T-helper 1 cell treated with Interleukin-12 subunit alpha and Interleukin-12 subunit beta and Interleukin-4 antibody, amounts not matched to agents 30 μg/mL and 1 μg/mL, for 36 hours (primary cell): ENCODE data around the gene C16orf87.

Source experiments
- H3K27ac Mint-ChIP-seq: one replicate; pipeline ENCODE4 v1.8.0; 2021; ENCODE audit warnings: mild to moderate bottlenecking, mixed read lengths
- H3K27me3 Mint-ChIP-seq: one replicate; pipeline ENCODE4 v1.8.0; 2021; ENCODE audit warnings: low read depth, mixed read lengths
- H3K36me3 Mint-ChIP-seq: one replicate; pipeline ENCODE4 v1.8.0; 2021; ENCODE audit warnings: low read depth, mixed read lengths
- H3K4me1 Mint-ChIP-seq: one replicate; pipeline ENCODE4 v1.8.0; 2021; ENCODE audit warnings: low read depth, mixed read lengths
- H3K4me3 Mint-ChIP-seq: one replicate; pipeline ENCODE4 v1.8.0; 2021; ENCODE audit warnings: mild to moderate bottlenecking, moderate library complexity, mixed read lengths
- H3K9me3 Mint-ChIP-seq: one replicate; pipeline ENCODE4 v1.8.0; 2021; ENCODE audit warnings: mixed read lengths

Gene C16orf87

GRCh38 chr16:46768809-46769208 is 62.2 kb downstream of the C16orf87 start:
- Mint-ChIP-seq H3K36me3 (no peaks in the 10 kb centered on the region), H3K4me3 (no peak overlapping the region), H3K9me3 (no peaks in the 10 kb centered on the region), H3K27me3 (peaks cover 7% of the 10 kb centered on the region), H3K27ac (no peak overlapping the region), H3K4me1 (peaks cover 2% of the 10 kb centered on the region)

- Mint-ChIP-seq H3K36me3 (no peaks in the 10 kb centered on the region), H3K27me3 (peaks cover 3% of the 10 kb centered on the region), H3K9me3 (no peaks in the 10 kb centered on the region)
Measured at GRCh38 chr16:46765050-46765449, 65.9 kb downstream of the C16orf87 start.

GRCh38 chr16:46763147-46763546 is 67.8 kb downstream of the C16orf87 start:
- Mint-ChIP-seq H3K27ac (no peak overlapping the region), H3K9me3 (no peaks in the 10 kb centered on the region), H3K4me3 (no peak overlapping the region), H3K4me1 (peaks cover 2% of the 10 kb centered on the region), H3K27me3 (peaks cover 3% of the 10 kb centered on the region), H3K36me3 (no peaks in the 10 kb centered on the region)

More at GRCh38 chr16:46765050-46765449, 65.9 kb downstream of the C16orf87 start:
- Mint-ChIP-seq H3K4me3 (no peak overlapping the region), H3K4me1 (peaks cover 2% of the 10 kb centered on the region), H3K27ac (no peak overlapping the region)

- Mint-ChIP-seq H3K36me3 (no peaks in the 10 kb centered on the region), H3K4me3 (no peak overlapping the region), H3K4me1 (peaks cover 2% of the 10 kb centered on the region), H3K27ac (no peak overlapping the region), H3K9me3 (no peaks in the 10 kb centered on the region), H3K27me3 (peaks cover 3% of the 10 kb centered on the region)
Measured at GRCh38 chr16:46762583-46762982, 68.4 kb downstream of the C16orf87 start.

- no peaks in the 10 kb centered on the region for H3K36me3 Mint-ChIP-seq
- H3K9me3 Mint-ChIP-seq = no peaks in the 10 kb centered on the region
- no peak overlapping the region for H3K27ac Mint-ChIP-seq
- H3K4me3 Mint-ChIP-seq = no peak overlapping the region
- H3K27me3 Mint-ChIP-seq = no peaks in the 10 kb centered on the region
- no peaks in the 10 kb centered on the region for H3K4me1 Mint-ChIP-seq
Measured at GRCh38 chr16:46759309-46759708, 71.7 kb downstream of the C16orf87 start.

GRCh38 chr16:46757339-46758050 is 73.5 kb downstream of the C16orf87 start:
- no peaks in the 10 kb centered on the region for H3K27me3 Mint-ChIP-seq
- H3K27ac Mint-ChIP-seq = no peak overlapping the region
- no peaks in the 10 kb centered on the region for H3K36me3 Mint-ChIP-seq
- no peaks in the 10 kb centered on the region for H3K4me1 Mint-ChIP-seq
- H3K4me3 Mint-ChIP-seq = no peak overlapping the region
- H3K9me3 Mint-ChIP-seq = no peaks in the 10 kb centered on the region

GRCh38 chr16:46756772-46757171 is 74.2 kb downstream of the C16orf87 start:
- Mint-ChIP-seq H3K27me3 (no peaks in the 10 kb centered on the region), H3K4me3 (no peak overlapping the region), H3K27ac (no peak overlapping the region), H3K4me1 (no peaks in the 10 kb centered on the region), H3K36me3 (no peaks in the 10 kb centered on the region), H3K9me3 (no peaks in the 10 kb centered on the region)

GRCh38 chr16:46753015-46753414 is 78.0 kb downstream of the C16orf87 start:
- Mint-ChIP-seq H3K4me3 (no peak overlapping the region), H3K4me1 (no peaks in the 10 kb centered on the region), H3K27me3 (no peaks in the 10 kb centered on the region), H3K27ac (no peak overlapping the region), H3K36me3 (no peaks in the 10 kb centered on the region), H3K9me3 (no peaks in the 10 kb centered on the region)

- H3K9me3 Mint-ChIP-seq = no peaks in the 10 kb centered on the region
- H3K27ac Mint-ChIP-seq = no peak overlapping the region
- no peaks in the 10 kb centered on the region for H3K4me1 Mint-ChIP-seq
- no peak overlapping the region for H3K4me3 Mint-ChIP-seq
- no peaks in the 10 kb centered on the region for H3K36me3 Mint-ChIP-seq
- H3K27me3 Mint-ChIP-seq = no peaks in the 10 kb centered on the region
Measured at GRCh38 chr16:46751381-46751780, 79.6 kb downstream of the C16orf87 start.

- H3K4me3 Mint-ChIP-seq = no peak overlapping the region
- H3K27me3 Mint-ChIP-seq = no peaks in the 10 kb centered on the region
- no peaks in the 10 kb centered on the region for H3K9me3 Mint-ChIP-seq
- no peak overlapping the region for H3K27ac Mint-ChIP-seq
- H3K4me1 Mint-ChIP-seq = no peaks in the 10 kb centered on the region
- no peaks in the 10 kb centered on the region for H3K36me3 Mint-ChIP-seq
Measured at GRCh38 chr16:46748775-46749705, 81.9 kb downstream of the C16orf87 start.

- Mint-ChIP-seq H3K27ac (no peak within 1 kb of the TSS), H3K9me3 (no peaks in the 10 kb centered on the region), H3K27me3 (no peaks in the 10 kb centered on the region), H3K4me3 (no peak within 1 kb of the TSS), H3K4me1 (peaks cover 5% of the 10 kb centered on the region), H3K36me3 (no peaks in the 10 kb centered on the region)
Measured at GRCh38 chr16:46747777-46748651, 83.0 kb downstream of the C16orf87 start, which contains the start of gene MYLK3. Gene MYLK3, minus strand, starts transcription at chr16:46748344. Its CDS starts 151 bp downstream, at chr16:46748193.

GRCh38 chr16:46746821-46747776 is 83.9 kb downstream of the C16orf87 start:
- Mint-ChIP-seq H3K36me3 (no peaks in the 10 kb centered on the region), H3K4me1 (peaks cover 5% of the 10 kb centered on the region), H3K9me3 (no peaks in the 10 kb centered on the region), H3K27ac (no peak overlapping the region), H3K27me3 (no peaks in the 10 kb centered on the region), H3K4me3 (no peak overlapping the region)
